IMR-90 (cell line): Measurements from ENCODE around the gene FMO1. TPM values are rescaled to one million over a fixed set of nuclear protein-coding genes. Genes with fewer than 3 reads are reported as not detected.

Source experiments
- ATAC-seq: fragments of 200-7000 bp; cut with Tn5 transposase; 2 replicates; pipeline ENCODE4 v1.9.1; 2020; ENCODE audit warnings: low read depth, mild to moderate bottlenecking, moderate library complexity
- BruUV-seq: library from RNA; stranded (reverse); fragments of 400-500 nt; replicated peaks from 2 replicates; lab custom pipeline; 2021; lab: Mats Ljungman, UMichigan
- CTCF ChIA-PET: fragments of 300-600 bp; formaldehyde crosslinking; extraction: SDS; loops from one replicate; lab custom pipeline; 2021; ENCODE audit warnings: antibody characterized with exemption; lab: Yijun Ruan, JAX
- POLR2A ChIA-PET: fragments of 300-600 bp; sonication (Branson Sonifier 250); formaldehyde crosslinking; loops from one replicate; lab custom pipeline; 2022; ENCODE audit warnings: antibody characterized with exemption; ENCODE audit not compliant: unreplicated experiment; lab: Charles Lee
- DNase-seq: peaks from one replicate; pipeline ENCODE4 v3.0.0; 2013
- H2AFZ ChIP-seq: replicated peaks from 2 replicates; pipeline ENCODE3; 2013; ENCODE audit warnings: low read length, mild to moderate bottlenecking; ENCODE audit not compliant: poor library complexity
- H2AK5ac ChIP-seq: 2 replicates; pipeline ENCODE4 v1.6.1; 2013; ENCODE audit warnings: low read depth, low read length, inconsistent platforms
- H2AK9ac ChIP-seq: replicated peaks from 2 replicates; pipeline ENCODE3; 2013; ENCODE audit warnings: mild to moderate bottlenecking, low read depth, low read length, moderate library complexity; ENCODE audit not compliant: poor library complexity
- H2BK120ac ChIP-seq: 2 replicates; pipeline ENCODE4 v1.6.1; 2013; ENCODE audit warnings: low read depth, low read length, inconsistent platforms
- H2BK15ac ChIP-seq: 3 replicates; pipeline ENCODE4 v1.6.1; 2013; ENCODE audit warnings: low read depth, low read length, inconsistent platforms
- H2BK20ac ChIP-seq: 2 replicates; pipeline ENCODE4 v1.6.1; 2013; ENCODE audit warnings: low read depth, mild to moderate bottlenecking, inconsistent platforms, low read length, moderate library complexity
- H2BK5ac ChIP-seq: 2 replicates; pipeline ENCODE4 v1.6.1; 2013; ENCODE audit warnings: mild to moderate bottlenecking, low read depth, low read length, inconsistent platforms; ENCODE audit not compliant: poor library complexity, severe bottlenecking
- H3K14ac ChIP-seq: replicated peaks from 2 replicates; pipeline ENCODE4 v1.6.1; 2013; ENCODE audit warnings: low read depth, low read length, inconsistent platforms
- H3K18ac ChIP-seq: 2 replicates; pipeline ENCODE4 v1.6.1; 2013; ENCODE audit warnings: low read depth, low read length, control low read depth
- H3K23ac ChIP-seq: 2 replicates; pipeline ENCODE4 v1.6.1; 2013; ENCODE audit warnings: low read depth, low read length, inconsistent platforms
- H3K27ac ChIP-seq: 2 replicates; pipeline ENCODE4 v1.5.1; 2013; ENCODE audit warnings: mild to moderate bottlenecking, control low read depth, low read length; ENCODE audit not compliant: insufficient read depth
- H3K27me3 ChIP-seq: 2 replicates; pipeline ENCODE4 v1.6.1; 2013; ENCODE audit warnings: low read length; ENCODE audit not compliant: control insufficient read depth, insufficient read depth
- H3K36me3 ChIP-seq: 2 replicates; pipeline ENCODE4 v1.6.1; 2013; ENCODE audit warnings: low read length, mixed read lengths; ENCODE audit not compliant: control insufficient read depth, insufficient read depth
- H3K4ac ChIP-seq: 2 replicates; pipeline ENCODE4 v1.6.1; 2013; ENCODE audit warnings: low read depth, low read length, inconsistent platforms
- H3K4me1 ChIP-seq: 2 replicates; pipeline ENCODE4 v1.6.1; 2013; ENCODE audit warnings: low read length, mixed read lengths; ENCODE audit not compliant: control insufficient read depth, insufficient read depth
- H3K4me2 ChIP-seq: 2 replicates; pipeline ENCODE4 v1.6.1; 2013; ENCODE audit warnings: low read depth, mild to moderate bottlenecking, control low read depth, low read length, moderate library complexity
- H3K4me3 ChIP-seq: 2 replicates; pipeline ENCODE4 v1.5.1; 2013; ENCODE audit warnings: low read depth, mild to moderate bottlenecking, control low read depth, low read length, moderate library complexity; ENCODE audit not compliant: insufficient read depth
- H3K56ac ChIP-seq: 2 replicates; pipeline ENCODE4 v1.6.1; 2013; ENCODE audit warnings: low read length, inconsistent platforms; ENCODE audit not compliant: insufficient read depth; ENCODE audit errors: extremely low read depth
- H3K79me1 ChIP-seq, 2 experiments: 2 replicates each; pipeline ENCODE4 v1.6.1; 2013; ENCODE audit warnings: low read length in 2 of 2, inconsistent platforms in 1 of 2, low read depth in 1 of 2
- H3K9ac ChIP-seq: 2 replicates; pipeline ENCODE4 v1.6.1; 2013; ENCODE audit warnings: low read depth, low read length, control low read depth
- H3K9me1 ChIP-seq: 2 replicates; pipeline ENCODE4 v1.6.1; 2013; ENCODE audit warnings: low read length, inconsistent platforms; ENCODE audit not compliant: insufficient read depth
- H3K9me3 ChIP-seq: 2 replicates; pipeline ENCODE4 v1.6.1; 2013; ENCODE audit warnings: low read length; ENCODE audit not compliant: control insufficient read depth, insufficient read depth
- H4K20me1 ChIP-seq: 2 replicates; pipeline ENCODE4 v1.6.1; 2013; ENCODE audit warnings: low read length, inconsistent platforms; ENCODE audit not compliant: insufficient read depth
- H4K5ac ChIP-seq: 2 replicates; pipeline ENCODE4 v1.6.1; 2013; ENCODE audit warnings: mild to moderate bottlenecking, low read depth, low read length, control low read depth
- H4K8ac ChIP-seq, 2 experiments: 2 replicates each; pipeline ENCODE4 v1.6.1; 2013; ENCODE audit warnings: low read depth in 2 of 2, low read length in 2 of 2, control low read depth in 1 of 2, inconsistent platforms in 1 of 2
- H4K91ac ChIP-seq: 2 replicates; pipeline ENCODE4 v1.6.1; 2013; ENCODE audit warnings: low read depth, low read length, inconsistent platforms; ENCODE audit not compliant: insufficient read depth
- BHLHE40 ChIP-seq: fragments of 150-350 bp; IDR thresholded peaks from 2 replicates; pipeline ENCODE4 v1.6.1; 2016; ENCODE audit warnings: mild to moderate bottlenecking, low read depth, low read length
- CEBPB ChIP-seq: IDR thresholded peaks from 2 replicates; pipeline ENCODE4 v1.6.1; 2012; ENCODE audit warnings: low read depth, low read length, improper control_type of control experiment
- CHD1 ChIP-seq: IDR thresholded peaks from 2 replicates; pipeline ENCODE4 v1.6.1; 2012; ENCODE audit warnings: low read depth, low read length, improper control_type of control experiment
- ELK1 ChIP-seq: fragments of 150-350 bp; IDR thresholded peaks from 2 replicates; pipeline ENCODE4 v1.6.1; 2016; ENCODE audit warnings: low read depth, mild to moderate bottlenecking, low read length, moderate library complexity, borderline replicate concordance
- FOS ChIP-seq: fragments of 150-350 bp; IDR thresholded peaks from 2 replicates; pipeline ENCODE4 v1.6.1; 2016; ENCODE audit warnings: low read depth, low read length
- MAFK ChIP-seq: IDR thresholded peaks from 2 replicates; pipeline ENCODE4 v1.6.1; 2012; ENCODE audit warnings: low read depth, low read length, improper control_type of control experiment
- MAZ ChIP-seq: IDR thresholded peaks from 2 replicates; pipeline ENCODE4 v1.6.1; 2012; ENCODE audit warnings: low read depth, mild to moderate bottlenecking, low read length, improper control_type of control experiment, moderate library complexity, borderline replicate concordance
- MXI1 ChIP-seq: IDR thresholded peaks from 2 replicates; pipeline ENCODE4 v1.6.1; 2012; ENCODE audit warnings: low read depth, mild to moderate bottlenecking, low read length, moderate library complexity, borderline replicate concordance
- NFE2L2 ChIP-seq: fragments of 150-350 bp; IDR thresholded peaks from 2 replicates; pipeline ENCODE4 v1.6.1; 2016; ENCODE audit warnings: low read depth, mild to moderate bottlenecking, low read length
- POLR2A ChIP-seq: IDR thresholded peaks from 2 replicates; pipeline ENCODE4 v1.6.1; 2012; ENCODE audit warnings: mild to moderate bottlenecking, low read depth, low read length
- RAD21 ChIP-seq: IDR thresholded peaks from 2 replicates; pipeline ENCODE4 v1.6.1; 2012; ENCODE audit warnings: low read length, improper control_type of control experiment
- RCOR1 ChIP-seq: IDR thresholded peaks from 2 replicates; pipeline ENCODE4 v1.6.1; 2012; ENCODE audit warnings: mild to moderate bottlenecking, low read length, improper control_type of control experiment; ENCODE audit not compliant: insufficient replicate concordance
- RFX5 ChIP-seq: IDR thresholded peaks from 2 replicates; pipeline ENCODE4 v1.8.0; 2012; ENCODE audit warnings: low read depth, mild to moderate bottlenecking, low read length, moderate library complexity
- SMC3 ChIP-seq: fragments of 150-350 bp; IDR thresholded peaks from 2 replicates; pipeline ENCODE4 v1.6.1; 2016; ENCODE audit warnings: low read depth, mild to moderate bottlenecking, antibody characterized with exemption, low read length, moderate library complexity
- USF2 ChIP-seq: fragments of 150-350 bp; IDR thresholded peaks from 2 replicates; pipeline ENCODE4 v1.6.1; 2017; ENCODE audit warnings: mild to moderate bottlenecking, antibody characterized with exemption, low read length, low read depth
- WGBS, 2 experiments: methylation state at CpG; one replicate each; pipeline versions ENCODE4 v1.1.5 to v1.1.7; 2013; ENCODE audit warnings: missing lambda C conversion rate in 2 of 2; ENCODE audit not compliant: insufficient read length in 1 of 2; ENCODE audit errors: extremely low coverage in 2 of 2; 5-methylcytosine and 5-hydroxymethylcytosine counted together
- dilution Hi-C: fragments of 300-500 bp; cut with HindIII; formaldehyde crosslinking; loops from one replicate; pipeline ENCODE4 v1.14.3; 2018; ENCODE audit warnings: low sequenced_read_pairs; ENCODE audit not compliant: unreplicated experiment
- in situ Hi-C: fragments of 300-500 bp; cut with MboI; formaldehyde crosslinking; loops from 3 replicates; pipeline ENCODE4 v1.14.3; 2019; ENCODE audit warnings: low sequenced_read_pairs, inconsistent platforms, mixed read lengths
- intact Hi-C: fragments of 100-400 bp; cut with micrococcal nuclease; formaldehyde crosslinking; loops from 2 replicates; pipeline ENCODE4 v1.10.0; 2022
- polyA plus RNA-seq, 3 experiments: library from polyadenylated mRNA; depleted of rRNA; stranded (reverse); fragments of >200 nt; gene quantifications; 2 replicates each; pipeline ENCODE4 v1.2.3, GENCODE V29; 2012; ENCODE audit warnings: low replicate concordance in 1 of 3
- total RNA-seq: library from RNA; depleted of rRNA; stranded (reverse); fragments of >200 nt; gene quantifications from 2 replicates; pipeline ENCODE4 v1.2.3, GENCODE V29; 2012
- TF ChIP-seq, protein P1 (sequence below): conservative IDR thresholded peaks from 2 replicates; pipeline ENCODE4 v1.5.1; 2012; ENCODE audit warnings: mild to moderate bottlenecking, low read depth, low read length, improper control_type of control experiment

FMO1 gene
- total and polyA plus RNA-seq, 2 of the 4 experiments (the other 2 are of a cell fraction) = not detected

DNA sequence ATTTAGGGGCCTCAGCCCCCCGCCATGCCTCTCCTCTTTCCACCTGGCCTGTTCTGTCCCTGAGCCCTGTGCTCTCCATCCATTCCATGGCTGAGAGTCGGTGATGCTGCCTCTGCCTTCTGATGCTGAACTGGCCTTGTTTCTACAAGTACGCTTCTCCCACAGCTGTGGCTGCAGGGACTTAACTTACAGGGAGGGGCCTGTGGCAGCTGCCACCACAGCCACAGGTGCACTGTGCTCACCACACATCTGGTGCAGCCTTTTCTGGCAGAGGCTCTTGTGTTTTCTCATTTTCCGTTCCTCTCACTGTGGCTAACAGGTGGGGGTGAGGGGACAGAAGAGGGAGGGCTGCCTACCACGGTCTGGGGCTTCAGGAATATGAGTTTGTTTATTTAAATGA, 4.2 kb downstream of the FMO1 start:
- Histone ChIP-seq H4K8ac (no peak overlapping the region), H3K4me2 (no peak overlapping the region), H3K4me1 (0 out of 2 replicates have a peak, but pooled peaks cover 2% of the 10 kb centered on the region), H3K9me1 (peaks cover 4% of the 10 kb centered on the region; the same call in 1 of the 2 replicates), H4K5ac (no peak overlapping the region), H3K9ac (no peak overlapping the region), H2BK15ac (no peak overlapping the region), H3K4me3 (no peak overlapping the region), H4K91ac (no peak overlapping the region), H2BK20ac (no peak overlapping the region), H3K9me3 (no peaks in the 10 kb centered on the region), H2BK120ac (no peak overlapping the region), H3K56ac (no peak overlapping the region), H3K4ac (no peak overlapping the region), H4K20me1 (no peaks in the 10 kb centered on the region), H3K23ac (no peak overlapping the region), H3K79me1 (no peaks in the 10 kb centered on the region), H3K27me3 (peaks cover 1% of the 10 kb centered on the region), H2AFZ (no peak overlapping the region), H2AK5ac (no peak overlapping the region), H2AK9ac (no peak overlapping the region), H3K18ac (no peak overlapping the region), H3K14ac (no peak overlapping the region), H2BK5ac (no peak overlapping the region), H3K36me3 (no peaks in the 10 kb centered on the region), H3K27ac (no peak overlapping the region)
- 70% methylated on average over 2 of the region's 5 CpGs; no CpG with 5 or more reads in 1 of the 2 experiments for WGBS, 2 experiments
- ChIA-PET CTCF (no interaction called here), POLR2A (no interaction called here)
- in situ Hi-C loops (no loop called here), dilution Hi-C loops (no loop called here), intact Hi-C loops (no loop called here)
- DNase-seq = no peak
- ATAC-seq = no peak
- no peak for TF ChIP-seq CEBPB
- no peak for TF ChIP-seq FOS
- TF ChIP-seq, protein P1, sequence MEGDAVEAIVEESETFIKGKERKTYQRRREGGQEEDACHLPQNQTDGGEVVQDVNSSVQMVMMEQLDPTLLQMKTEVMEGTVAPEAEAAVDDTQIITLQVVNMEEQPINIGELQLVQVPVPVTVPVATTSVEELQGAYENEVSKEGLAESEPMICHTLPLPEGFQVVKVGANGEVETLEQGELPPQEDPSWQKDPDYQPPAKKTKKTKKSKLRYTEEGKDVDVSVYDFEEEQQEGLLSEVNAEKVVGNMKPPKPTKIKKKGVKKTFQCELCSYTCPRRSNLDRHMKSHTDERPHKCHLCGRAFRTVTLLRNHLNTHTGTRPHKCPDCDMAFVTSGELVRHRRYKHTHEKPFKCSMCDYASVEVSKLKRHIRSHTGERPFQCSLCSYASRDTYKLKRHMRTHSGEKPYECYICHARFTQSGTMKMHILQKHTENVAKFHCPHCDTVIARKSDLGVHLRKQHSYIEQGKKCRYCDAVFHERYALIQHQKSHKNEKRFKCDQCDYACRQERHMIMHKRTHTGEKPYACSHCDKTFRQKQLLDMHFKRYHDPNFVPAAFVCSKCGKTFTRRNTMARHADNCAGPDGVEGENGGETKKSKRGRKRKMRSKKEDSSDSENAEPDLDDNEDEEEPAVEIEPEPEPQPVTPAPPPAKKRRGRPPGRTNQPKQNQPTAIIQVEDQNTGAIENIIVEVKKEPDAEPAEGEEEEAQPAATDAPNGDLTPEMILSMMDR = no peak
- no peak for TF ChIP-seq RAD21
- no peak for TF ChIP-seq RFX5
- no peak for TF ChIP-seq CHD1
- no peak for TF ChIP-seq POLR2A
- TF ChIP-seq NFE2L2 = no peak
- no peak for TF ChIP-seq ELK1
- TF ChIP-seq MXI1 = no peak
- no peak for TF ChIP-seq BHLHE40
- TF ChIP-seq USF2 = no peak
- no peak for TF ChIP-seq SMC3
- no peak for TF ChIP-seq MAFK
- no peak for TF ChIP-seq MAZ
- no peak for TF ChIP-seq RCOR1
- BruUV-seq = no TSS peak
